MCF 10A (cell line): Measurements from ENCODE around the gene PRSS27. TPM values are rescaled to one million over a fixed set of nuclear protein-coding genes. Genes with fewer than 3 reads are reported as not detected.

ENCODE experiments used
- BruUV-seq: library from RNA; stranded (reverse); fragments of 400-500 nt; replicated peaks from 2 replicates; lab custom pipeline; 2021; lab: Mats Ljungman, UMichigan
- CTCF ChIA-PET: fragments of 300-600 bp; sonication (Branson Sonifier 250); formaldehyde crosslinking; extraction: SDS; loops from one replicate; lab custom pipeline; 2021; ENCODE audit warnings: antibody characterized with exemption, inconsistent platforms; lab: Yijun Ruan, JAX
- POLR2A ChIA-PET: fragments of 300-600, 350-650 bp; sonication (Branson Sonifier 250); formaldehyde crosslinking; extraction: SDS; loops from one replicate; lab custom pipeline; 2020; ENCODE audit warnings: antibody characterized with exemption, inconsistent platforms; lab: Yijun Ruan, JAX
- DNase-seq: peaks from one replicate; pipeline ENCODE4 v3.0.0-alpha.2; 2018; ENCODE audit not compliant: unreplicated experiment
- H3K27ac Mint-ChIP-seq: one replicate; pipeline ENCODE4 v1.8.0; 2022; ENCODE audit warnings: mild to moderate bottlenecking, low read depth, mixed read lengths; ENCODE audit not compliant: unreplicated experiment
- H3K27me3 Mint-ChIP-seq: one replicate; pipeline ENCODE4 v1.8.0; 2022; ENCODE audit warnings: mixed read lengths; ENCODE audit not compliant: insufficient read depth, unreplicated experiment
- H3K36me3 Mint-ChIP-seq: one replicate; pipeline ENCODE4 v1.8.0; 2022; ENCODE audit warnings: mild to moderate bottlenecking, moderate library complexity, mixed read lengths; ENCODE audit not compliant: insufficient read depth, unreplicated experiment
- H3K4me1 Mint-ChIP-seq: one replicate; pipeline ENCODE4 v1.8.0; 2022; ENCODE audit warnings: mixed read lengths; ENCODE audit not compliant: insufficient read depth, unreplicated experiment
- H3K4me3 Mint-ChIP-seq: one replicate; pipeline ENCODE4 v1.8.0; 2022; ENCODE audit warnings: mild to moderate bottlenecking, moderate library complexity, mixed read lengths; ENCODE audit not compliant: unreplicated experiment
- H3K9me3 Mint-ChIP-seq: one replicate; pipeline ENCODE4 v1.8.0; 2022; ENCODE audit warnings: mixed read lengths; ENCODE audit not compliant: unreplicated experiment
- intact Hi-C: fragments of 100-400 bp; cut with micrococcal nuclease; formaldehyde crosslinking; loops from 2 replicates; pipeline ENCODE4 v1.14.1; 2022
- total RNA-seq: library from RNA; stranded (reverse); gene quantifications from 2 replicates; pipeline ENCODE4 v1.2.3, GENCODE V29; 2022
- TF ChIP-seq, protein P1 (sequence below): fragments of 200-600 bp; IDR thresholded peaks from one replicate; pipeline ENCODE4 v1.8.0; 2022; ENCODE audit warnings: antibody characterized with exemption, mild to moderate bottlenecking; ENCODE audit not compliant: unreplicated experiment

Gene PRSS27
- total RNA-seq, 1 experiment from 2014 or later: 5.8 TPM

DNA sequence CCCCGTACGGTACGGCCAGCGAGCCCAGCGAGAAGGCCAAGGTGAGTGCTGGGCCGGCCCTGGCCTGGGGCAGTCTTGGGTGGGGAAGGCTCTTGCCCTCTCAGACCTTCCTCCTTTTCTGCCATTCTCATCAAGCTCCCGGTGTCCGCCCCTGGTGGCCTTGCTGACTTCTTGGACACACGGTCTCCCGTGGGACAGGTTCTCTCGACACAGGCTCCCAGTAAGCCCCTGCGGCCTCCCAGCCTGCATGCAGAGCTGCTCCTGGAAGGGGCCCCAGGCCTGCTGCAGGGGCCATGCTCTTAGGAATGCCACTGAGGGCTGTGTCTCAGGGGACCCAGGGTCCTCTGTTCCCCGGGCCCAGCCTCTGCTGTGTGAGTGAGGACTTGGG is 17.6 kb downstream of the PRSS27 start:
- Mint-ChIP-seq H3K27me3 (no peaks in the 10 kb centered on the region), H3K4me3 (no peak overlapping the region), H3K27ac (no peak overlapping the region), H3K9me3 (no peaks in the 10 kb centered on the region), H3K36me3 (peaks cover 29% of the 10 kb centered on the region), H3K4me1 (no peaks in the 10 kb centered on the region)
- ChIA-PET POLR2A (no interaction called here), CTCF (no interaction called here)
- TF ChIP-seq, protein P1, sequence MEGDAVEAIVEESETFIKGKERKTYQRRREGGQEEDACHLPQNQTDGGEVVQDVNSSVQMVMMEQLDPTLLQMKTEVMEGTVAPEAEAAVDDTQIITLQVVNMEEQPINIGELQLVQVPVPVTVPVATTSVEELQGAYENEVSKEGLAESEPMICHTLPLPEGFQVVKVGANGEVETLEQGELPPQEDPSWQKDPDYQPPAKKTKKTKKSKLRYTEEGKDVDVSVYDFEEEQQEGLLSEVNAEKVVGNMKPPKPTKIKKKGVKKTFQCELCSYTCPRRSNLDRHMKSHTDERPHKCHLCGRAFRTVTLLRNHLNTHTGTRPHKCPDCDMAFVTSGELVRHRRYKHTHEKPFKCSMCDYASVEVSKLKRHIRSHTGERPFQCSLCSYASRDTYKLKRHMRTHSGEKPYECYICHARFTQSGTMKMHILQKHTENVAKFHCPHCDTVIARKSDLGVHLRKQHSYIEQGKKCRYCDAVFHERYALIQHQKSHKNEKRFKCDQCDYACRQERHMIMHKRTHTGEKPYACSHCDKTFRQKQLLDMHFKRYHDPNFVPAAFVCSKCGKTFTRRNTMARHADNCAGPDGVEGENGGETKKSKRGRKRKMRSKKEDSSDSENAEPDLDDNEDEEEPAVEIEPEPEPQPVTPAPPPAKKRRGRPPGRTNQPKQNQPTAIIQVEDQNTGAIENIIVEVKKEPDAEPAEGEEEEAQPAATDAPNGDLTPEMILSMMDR: no peak
- intact Hi-C loops: no loop called here
- no peak for DNase-seq
- BruUV-seq: no TSS peak

DNA sequence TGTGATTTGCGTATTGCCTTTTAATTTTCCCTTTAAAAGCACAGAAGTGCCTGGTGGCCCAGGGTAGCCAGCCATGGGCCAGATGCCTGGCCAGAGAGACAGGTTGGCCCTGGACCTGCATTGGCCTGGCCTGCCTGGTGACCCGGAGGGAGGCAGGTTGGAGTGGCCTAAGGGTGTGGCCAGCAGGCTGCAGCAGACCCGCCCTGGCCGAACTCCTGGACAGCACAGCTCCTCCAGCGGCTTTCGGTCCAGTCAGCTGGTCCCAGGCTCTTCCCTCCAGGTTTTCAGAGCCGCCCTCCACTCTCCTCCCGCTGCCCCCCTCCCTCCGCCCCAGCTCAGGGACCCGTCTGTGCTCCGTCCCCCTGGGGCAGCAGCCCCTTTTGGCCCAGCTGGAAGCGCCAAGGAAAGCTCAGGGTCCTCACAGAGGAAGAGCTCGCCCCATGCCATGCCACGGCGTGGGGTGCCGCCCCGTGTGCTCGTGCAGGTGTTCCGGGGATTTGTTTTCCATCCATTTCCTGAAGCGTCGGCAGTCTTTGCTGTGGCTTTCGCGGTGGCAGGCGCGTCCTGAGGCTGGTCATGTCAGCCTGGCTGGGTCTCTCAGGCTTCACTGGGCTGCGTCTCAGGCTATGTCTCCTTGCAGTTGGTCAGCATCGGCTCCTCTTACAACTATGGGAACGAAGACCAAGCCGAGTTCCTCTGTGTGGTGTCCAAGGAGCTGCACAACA is 18.1 kb downstream of the PRSS27 start:
- no peak overlapping the region for H3K4me3 Mint-ChIP-seq
- H3K27me3 Mint-ChIP-seq: no peaks in the 10 kb centered on the region
- TF ChIP-seq, protein P1: no peak
- ChIA-PET CTCF (interaction anchor here (1.2 kb wide), 1 partner anchor 20 kb away, joined by 3 read pairs; the partner anchor contains the start of gene KCTD5), POLR2A (interaction anchor here (0.7 to 1.5 kb wide), 2 partner anchors 20 to 125 kb away, joined by 3 to 4 read pairs; partner anchors contain the start of gene KCTD5)
- H3K27ac Mint-ChIP-seq: no peak overlapping the region
- H3K4me1 Mint-ChIP-seq: no peaks in the 10 kb centered on the region
- no TSS peak for BruUV-seq
- intact Hi-C loops: no loop called here
- H3K9me3 Mint-ChIP-seq: no peaks in the 10 kb centered on the region
- DNase-seq: no peak
- peaks cover 29% of the 10 kb centered on the region for H3K36me3 Mint-ChIP-seq

GRCh38 chr16:2701272-2701671 is 18.8 kb downstream of the PRSS27 start:
- Mint-ChIP-seq H3K27ac (no peak overlapping the region), H3K9me3 (no peaks in the 10 kb centered on the region), H3K36me3 (peaks cover 29% of the 10 kb centered on the region), H3K4me3 (no peak overlapping the region), H3K4me1 (no peaks in the 10 kb centered on the region), H3K27me3 (no peaks in the 10 kb centered on the region)
- ChIA-PET CTCF (interaction anchor here (1.2 kb wide), 1 partner anchor 19 kb away, joined by 3 read pairs; the partner anchor contains the start of gene KCTD5), POLR2A (interaction anchor here (0.7 to 1.5 kb wide), 2 partner anchors 19 to 126 kb away, joined by 3 to 4 read pairs; partner anchors contain the start of gene KCTD5)
- intact Hi-C loops: no loop called here
- no TSS peak for BruUV-seq
- no peak for DNase-seq
- TF ChIP-seq, protein P1: no peak

DNA sequence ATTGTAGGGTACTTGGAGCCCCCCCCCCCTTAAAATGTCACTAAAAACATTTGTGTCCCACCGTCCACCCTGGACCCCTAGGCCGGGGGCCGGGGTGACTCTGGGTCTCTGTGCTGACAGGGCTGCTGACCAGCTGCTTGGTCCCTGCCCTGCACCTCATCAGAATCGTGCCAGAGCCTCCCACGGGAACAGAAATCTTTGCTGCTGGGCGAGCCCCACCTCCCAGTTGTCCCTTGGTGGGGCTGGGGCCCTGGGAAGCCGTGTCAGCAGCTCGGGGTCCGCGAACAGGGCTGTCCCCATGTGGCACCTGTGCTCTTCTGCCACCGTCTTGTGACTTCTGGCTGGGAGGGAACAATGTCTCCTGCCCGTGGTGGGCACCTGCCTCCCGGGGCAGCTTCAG is 19.2 kb downstream of the PRSS27 start:
- ChIA-PET CTCF (interaction anchor here (1.2 kb wide), 1 partner anchor 19 kb away, joined by 3 read pairs; the partner anchor contains the start of gene KCTD5), POLR2A (interaction anchor here (0.6 to 1.5 kb wide), 3 partner anchors 18 to 170 kb away, joined by 3 to 4 read pairs (median 3); partner anchors contain the start of genes KCTD5 and PRSS27)
- Mint-ChIP-seq H3K27ac (no peak overlapping the region), H3K4me1 (no peaks in the 10 kb centered on the region), H3K27me3 (no peaks in the 10 kb centered on the region), H3K9me3 (no peaks in the 10 kb centered on the region), H3K4me3 (no peak overlapping the region), H3K36me3 (peaks cover 29% of the 10 kb centered on the region)
- intact Hi-C loops: no loop called here
- DNase-seq: no peak
- BruUV-seq: no TSS peak
- TF ChIP-seq, protein P1: no peak
